Common myeloid progenitor, CD34-positive (primary cell): ENCODE data around the gene ARL6.
A peak's percentile ranks its signal among the peaks of the same experiment; 100 is the strongest.

ENCODE experiments used
- CTCF ChIA-PET: fragments of 350-600 bp; sonication (Branson Sonifier 250); formaldehyde crosslinking; loops from one replicate; lab custom pipeline; 2021; ENCODE audit warnings: antibody characterized with exemption; lab: Charles Lee
- POLR2A ChIA-PET: fragments of 350-600 bp; sonication (Branson Sonifier 250); formaldehyde crosslinking; loops from one replicate; lab custom pipeline; 2021; ENCODE audit warnings: antibody characterized with exemption; lab: Charles Lee
- DNase-seq, 3 donors: peaks; one replicate each; pipeline versions ENCODE4 v3.0.0 to v3.0.0-alpha.2; 2013
- H3K27ac ChIP-seq, 2 experiments: 1 replicate in 1 of 2; 2 replicates in 1 of 2; pipeline ENCODE4 v1.7.0; 2013; ENCODE audit warnings: inconsistent platforms in 2 of 2, low read length in 2 of 2, mild to moderate bottlenecking in 2 of 2, low read depth in 1 of 2, moderate library complexity in 1 of 2; ENCODE audit not compliant: severe bottlenecking in 2 of 2, insufficient read depth in 1 of 2, poor library complexity in 1 of 2
- H3K27me3 ChIP-seq, 5 experiments: replicated peaks in 2 of 5; 1 replicate in 3 of 5; 2 replicates in 2 of 5; pipeline versions ENCODE4 v1.6.1 to v1.7.0; 2013; ENCODE audit warnings: low read length in 4 of 5, mild to moderate bottlenecking in 2 of 5, moderate library complexity in 2 of 5, inconsistent platforms in 1 of 5; ENCODE audit not compliant: insufficient read depth in 5 of 5, control insufficient read depth in 4 of 5
- H3K36me3 ChIP-seq, 4 experiments: 1 replicate in 2 of 4; 2 replicates in 2 of 4; pipeline versions ENCODE4 v1.6.1 to v1.7.0; 2013; ENCODE audit warnings: low read length in 3 of 4, control low read depth in 1 of 4, mild to moderate bottlenecking in 1 of 4; ENCODE audit not compliant: control insufficient read depth in 4 of 4, insufficient read depth in 4 of 4
- H3K4me1 ChIP-seq, 4 experiments: 1 replicate in 3 of 4; 2 replicates in 1 of 4; pipeline versions ENCODE4 v1.6.1 to v1.7.1; 2013; ENCODE audit warnings: low read length in 3 of 4, mild to moderate bottlenecking in 3 of 4, control low read depth in 1 of 4, inconsistent platforms in 1 of 4, moderate library complexity in 1 of 4; ENCODE audit not compliant: control insufficient read depth in 4 of 4, insufficient read depth in 4 of 4; ENCODE audit errors: control extremely low read depth in 1 of 4
- H3K4me3 ChIP-seq, 7 experiments: 1 replicate in 4 of 7; 2 replicates in 3 of 7; pipeline versions ENCODE4 v1.5.1 to v1.7.0; 2013; ENCODE audit warnings: mild to moderate bottlenecking in 7 of 7, low read length in 6 of 7, moderate library complexity in 6 of 7, inconsistent platforms in 2 of 7, low read depth in 2 of 7, control low read depth in 1 of 7; ENCODE audit not compliant: insufficient read depth in 4 of 7, control insufficient read depth in 1 of 7; ENCODE audit errors: extremely low read depth in 1 of 7
- H3K9me3 ChIP-seq, 5 experiments: 1 replicate in 4 of 5; 2 replicates in 1 of 5; pipeline versions ENCODE4 v1.6.1 to v1.7.1; 2013; ENCODE audit warnings: low read length in 4 of 5, mild to moderate bottlenecking in 2 of 5, inconsistent platforms in 1 of 5, low read depth in 1 of 5, moderate library complexity in 1 of 5; ENCODE audit not compliant: control insufficient read depth in 4 of 5, insufficient read depth in 2 of 5; ENCODE audit errors: control extremely low read depth in 1 of 5
- WGBS: methylation state at CpG from one replicate; pipeline ENCODE4 v1.1.5; 2013; ENCODE audit not compliant: insufficient coverage; 5-methylcytosine and 5-hydroxymethylcytosine counted together

ARL6 gene

GRCh38 chr3:97742036-97742435, 22.5 kb upstream of the ARL6 start:
- DNase-seq: no peak
- Histone ChIP-seq H3K27me3 (no peaks in the 10 kb centered on the region), H3K36me3 (no peaks in the 10 kb centered on the region), H3K4me3 (no peak overlapping the region), H3K27ac (no peak overlapping the region), H3K4me1 (no peaks in the 10 kb centered on the region), H3K9me3 (peaks cover 0 to 2% (median 0%) of the 10 kb centered on the region in 5 experiments)
- ChIA-PET POLR2A (no interaction called here), CTCF (no interaction called here)
- 100% methylated on average over 3 of the region's 3 CpGs for WGBS

GRCh38 chr3:97744289-97744688, 20.3 kb upstream of the ARL6 start:
- Histone ChIP-seq H3K4me1 (no peaks in the 10 kb centered on the region), H3K27ac (no peak overlapping the region), H3K4me3 (no peak overlapping the region), H3K36me3 (no peaks in the 10 kb centered on the region), H3K9me3 (peaks cover 0 to 2% (median 0%) of the 10 kb centered on the region in 5 experiments), H3K27me3 (peaks cover 0 to 2% (median 0%) of the 10 kb centered on the region in 5 experiments)
- 96% methylated on average over 2 of the region's 3 CpGs for WGBS
- POLR2A ChIA-PET: no interaction called here
- CTCF ChIA-PET: no interaction called here
- no peak for DNase-seq

GRCh38 chr3:97763586-97764406, 762 bp upstream of the ARL6 start:
- 17% methylated on average over 17 of the region's 22 CpGs for WGBS
- Histone ChIP-seq H3K9me3 (no peaks in the 10 kb centered on the region), H3K36me3 (no peaks in the 10 kb centered on the region), H3K4me3 (peak overlapping the region; percentile 85 to 99 (median 93)), H3K27me3 (no peaks in the 10 kb centered on the region), H3K27ac (peak overlapping the region; percentile 62 to 82), H3K4me1 (peaks cover 0 to 17% (median 11%) of the 10 kb centered on the region in 4 experiments)
- peak in 1 of 3 donors; percentile 0 for DNase-seq
- POLR2A ChIA-PET: no interaction called here
- CTCF ChIA-PET: interaction anchor here (0.9 to 1.4 kb wide), 2 partner anchors 10 to 275 kb away, joined by 3 to 4 read pairs; no protein-coding TSS in a partner anchor

- CTCF ChIA-PET: interaction anchor here (1.4 kb wide), 1 partner anchor 9 kb away, joined by 4 read pairs; no protein-coding TSS in a partner anchor
- WGBS: no CpG with 5 or more reads among the region's 2 CpGs
- POLR2A ChIA-PET: interaction anchor here (0.7 kb wide), 1 partner anchor 771 kb away, joined by 3 read pairs; no protein-coding TSS in a partner anchor
- Histone ChIP-seq H3K27me3 (no peaks in the 10 kb centered on the region), H3K4me1 (peaks cover 0 to 17% (median 11%) of the 10 kb centered on the region in 4 experiments), H3K9me3 (no peaks in the 10 kb centered on the region), H3K36me3 (peaks cover 0 to 6% (median 2%) of the 10 kb centered on the region in 4 experiments), H3K4me3 (peak overlapping the region in 5 of 7 experiments; percentile 92 to 99 (median 98)), H3K27ac (peak overlapping the region in 1 of 2 experiments; percentile 62)
- peak in 1 of 3 donors; percentile 0 for DNase-seq
Measured at GRCh38 chr3:97765336-97765735, 778 bp downstream of the ARL6 start.

- Histone ChIP-seq H3K4me1 (no peaks in the 10 kb centered on the region), H3K27me3 (no peaks in the 10 kb centered on the region), H3K27ac (no peak overlapping the region), H3K9me3 (peaks cover 0 to 5% (median 0%) of the 10 kb centered on the region in 5 experiments), H3K36me3 (peaks cover 0 to 9% (median 3%) of the 10 kb centered on the region in 4 experiments), H3K4me3 (no peak overlapping the region)
- no peak for DNase-seq
- ChIA-PET CTCF (no interaction called here), POLR2A (no interaction called here)
- 100% methylated on average over 3 of the region's 3 CpGs for WGBS
Measured at GRCh38 chr3:97772926-97773325, 8.4 kb downstream of the ARL6 start.

GRCh38 chr3:97778152-97778551, 13.6 kb downstream of the ARL6 start:
- POLR2A ChIA-PET: no interaction called here
- Histone ChIP-seq H3K27ac (no peak overlapping the region), H3K4me3 (no peak overlapping the region), H3K27me3 (no peaks in the 10 kb centered on the region), H3K36me3 (no peaks in the 10 kb centered on the region), H3K4me1 (peaks cover 0 to 7% (median 4%) of the 10 kb centered on the region in 4 experiments), H3K9me3 (no peaks in the 10 kb centered on the region)
- no peak for DNase-seq
- CTCF ChIA-PET: interaction anchor here (1.2 to 1.3 kb wide), 2 partner anchors 14 to 245 kb away, joined by 3 to 4 read pairs; no protein-coding TSS in a partner anchor

- Histone ChIP-seq H3K9me3 (no peaks in the 10 kb centered on the region), H3K27ac (no peak overlapping the region), H3K27me3 (no peaks in the 10 kb centered on the region), H3K4me1 (no peaks in the 10 kb centered on the region), H3K4me3 (no peak overlapping the region), H3K36me3 (no peaks in the 10 kb centered on the region)
- ChIA-PET POLR2A (no interaction called here), CTCF (interaction anchor here (0.6 to 3.8 kb wide), 9 partner anchors 11 to 233 kb away, joined by 3 to 60 read pairs (median 4); no protein-coding TSS in a partner anchor)
- peak; percentile 63 to 81 (median 75) for DNase-seq
Measured at GRCh38 chr3:97793420-97794019, 29.0 kb downstream of the ARL6 start.
